Measurements from ENCODE around the gene ZBTB49. TPM values are rescaled to one million over a fixed set of nuclear protein-coding genes. Genes with fewer than 3 reads are reported as not detected.

Gene ZBTB49
- total RNA-seq, 3 donors from 2014 or later (not counting 1 experiment from before 2014, with no cell fraction given) = 19.3 to 36.5 (median 30.0) TPM

DNA sequence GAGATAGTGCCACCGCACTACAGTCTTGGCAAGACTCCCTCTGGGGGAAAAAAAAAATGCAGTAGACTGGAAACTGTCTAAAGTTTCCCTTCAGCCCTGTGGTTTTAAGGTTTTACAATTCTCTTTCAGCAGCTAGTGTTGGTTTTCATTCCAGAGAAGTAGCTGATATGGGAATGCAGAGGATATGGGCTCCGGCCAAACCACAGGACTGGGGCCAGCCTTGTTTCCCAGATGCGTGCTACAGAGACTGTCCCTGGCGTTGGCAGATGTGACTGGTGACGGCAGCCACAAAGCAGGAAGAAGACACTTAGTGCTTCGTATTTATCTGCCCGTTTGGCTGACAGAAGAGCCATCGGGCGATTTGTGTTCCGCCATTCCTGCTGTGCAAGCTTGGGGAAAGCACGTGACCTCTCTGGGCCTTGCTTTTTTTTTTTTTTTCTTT is 43.2 kb downstream of the ZBTB49 start:
- no peaks in the 10 kb centered on the region for H3K9me3 ChIP-seq (ENCODE audit: control insufficient read depth, insufficient read depth, low read length)
- intact Hi-C loops (cut with micrococcal nuclease) = no loop called here
- no peak overlapping the region for H3K4me3 ChIP-seq (ENCODE audit: low read length)
- no peak overlapping the region for H3K4me3 Mint-ChIP-seq
- no peak overlapping the region for H3K27ac Mint-ChIP-seq
- H3K27me3 Mint-ChIP-seq (ENCODE audit: low read depth in 2 of 2) = no peaks in the 10 kb centered on the region
- no peak for DNase-seq
- H3K4me1 Mint-ChIP-seq = peaks cover 8 to 9% of the 10 kb centered on the region in 2 donors
- H3K4me1 ChIP-seq (ENCODE audit: control insufficient read depth, insufficient read depth, low read length) = peaks cover 4% of the 10 kb centered on the region
- H3K27ac ChIP-seq (ENCODE audit: low read length) = no peak overlapping the region
- no peaks in the 10 kb centered on the region for H3K9me3 Mint-ChIP-seq
- H3K36me3 ChIP-seq (ENCODE audit: control insufficient read depth, insufficient read depth, low read length) = no peaks in the 10 kb centered on the region
- 49% methylated on average over 11 of the region's 11 CpGs for WGBS (ENCODE audit: insufficient coverage)
- H3K36me3 Mint-ChIP-seq = no peaks in the 10 kb centered on the region
- TF ChIP-seq, protein P1, sequence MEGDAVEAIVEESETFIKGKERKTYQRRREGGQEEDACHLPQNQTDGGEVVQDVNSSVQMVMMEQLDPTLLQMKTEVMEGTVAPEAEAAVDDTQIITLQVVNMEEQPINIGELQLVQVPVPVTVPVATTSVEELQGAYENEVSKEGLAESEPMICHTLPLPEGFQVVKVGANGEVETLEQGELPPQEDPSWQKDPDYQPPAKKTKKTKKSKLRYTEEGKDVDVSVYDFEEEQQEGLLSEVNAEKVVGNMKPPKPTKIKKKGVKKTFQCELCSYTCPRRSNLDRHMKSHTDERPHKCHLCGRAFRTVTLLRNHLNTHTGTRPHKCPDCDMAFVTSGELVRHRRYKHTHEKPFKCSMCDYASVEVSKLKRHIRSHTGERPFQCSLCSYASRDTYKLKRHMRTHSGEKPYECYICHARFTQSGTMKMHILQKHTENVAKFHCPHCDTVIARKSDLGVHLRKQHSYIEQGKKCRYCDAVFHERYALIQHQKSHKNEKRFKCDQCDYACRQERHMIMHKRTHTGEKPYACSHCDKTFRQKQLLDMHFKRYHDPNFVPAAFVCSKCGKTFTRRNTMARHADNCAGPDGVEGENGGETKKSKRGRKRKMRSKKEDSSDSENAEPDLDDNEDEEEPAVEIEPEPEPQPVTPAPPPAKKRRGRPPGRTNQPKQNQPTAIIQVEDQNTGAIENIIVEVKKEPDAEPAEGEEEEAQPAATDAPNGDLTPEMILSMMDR (IDR thresholded peaks at IDR 0.05) = no peak
- H3K27me3 ChIP-seq (ENCODE audit: control insufficient read depth, insufficient read depth, low read length) = no peaks in the 10 kb centered on the region
- ATAC-seq = no peak

- Mint-ChIP-seq H3K36me3 (no peaks in the 10 kb centered on the region), H3K4me1 (peaks cover 8 to 9% of the 10 kb centered on the region in 2 donors), H3K4me3 (no peak overlapping the region), H3K9me3 (no peaks in the 10 kb centered on the region), H3K27me3 (ENCODE audit: low read depth in 2 of 2) (no peaks in the 10 kb centered on the region), H3K27ac (peak overlapping the region in 1 of 2 donors; percentile 50)
- peak; percentile 71 to 95 (median 89) for ATAC-seq
- Histone ChIP-seq H3K27ac (ENCODE audit: low read length) (no peak overlapping the region), H3K4me1 (ENCODE audit: control insufficient read depth, insufficient read depth, low read length) (peaks cover 4% of the 10 kb centered on the region), H3K9me3 (ENCODE audit: control insufficient read depth, insufficient read depth, low read length) (no peaks in the 10 kb centered on the region), H3K36me3 (ENCODE audit: control insufficient read depth, insufficient read depth, low read length) (no peaks in the 10 kb centered on the region), H3K4me3 (ENCODE audit: low read length) (no peak overlapping the region), H3K27me3 (ENCODE audit: control insufficient read depth, insufficient read depth, low read length) (no peaks in the 10 kb centered on the region)
- DNase-seq = peak; percentile 73 to 89
- WGBS (ENCODE audit: insufficient coverage) = 56% methylated on average over 19 of the region's 21 CpGs
- TF ChIP-seq, protein P1 (IDR thresholded peaks at IDR 0.05) = peak; percentile 94
- intact Hi-C loops (cut with micrococcal nuclease) = loop anchor here (1.0 kb wide), 2 partner anchors 75 to 83 kb away; no protein-coding TSS in a partner anchor
These were observed 44.9 kb downstream of the ZBTB49 start for GRCh38 chr4:4334798-4335520.

GRCh38 chr4:4338210-4339001 is 48.4 kb downstream of the ZBTB49 start:
- ATAC-seq (peak in 1 of 3 donors; percentile 3), DNase-seq (no peak)
- H3K36me3 ChIP-seq (ENCODE audit: control insufficient read depth, insufficient read depth, low read length) = no peaks in the 10 kb centered on the region
- H3K4me1 ChIP-seq (ENCODE audit: control insufficient read depth, insufficient read depth, low read length) = peaks cover 4% of the 10 kb centered on the region
- Mint-ChIP-seq H3K4me1 (peaks cover 8 to 9% of the 10 kb centered on the region in 2 donors), H3K27me3 (ENCODE audit: low read depth in 2 of 2) (no peaks in the 10 kb centered on the region), H3K36me3 (no peaks in the 10 kb centered on the region), H3K9me3 (no peaks in the 10 kb centered on the region), H3K27ac (no peak overlapping the region), H3K4me3 (no peak overlapping the region)
- H3K4me3 ChIP-seq (ENCODE audit: low read length) = no peak overlapping the region
- intact Hi-C loops (cut with micrococcal nuclease) = no loop called here
- WGBS (ENCODE audit: insufficient coverage) = 80% methylated on average over 11 of the region's 11 CpGs
- H3K9me3 ChIP-seq (ENCODE audit: control insufficient read depth, insufficient read depth, low read length) = no peaks in the 10 kb centered on the region
- no peak overlapping the region for H3K27ac ChIP-seq (ENCODE audit: low read length)
- TF ChIP-seq, protein P1 (IDR thresholded peaks at IDR 0.05) = no peak
- no peaks in the 10 kb centered on the region for H3K27me3 ChIP-seq (ENCODE audit: control insufficient read depth, insufficient read depth, low read length)

Data from natural killer cell (primary cell).